A673 (cell line): ENCODE results near the gene DLX1. TPM values are rescaled to one million over a fixed set of nuclear protein-coding genes. Genes with fewer than 3 reads are reported as not detected.

Source experiments
- BruUV-seq: library from RNA; stranded (reverse); fragments of 400-500 nt; replicated peaks from 2 replicates; lab custom pipeline; 2021; lab: Mats Ljungman, UMichigan
- CTCF ChIA-PET: fragments of 300-600 bp; sonication (Branson Sonifier 250); formaldehyde crosslinking; loops from one replicate; lab custom pipeline; 2022; ENCODE audit warnings: antibody characterized with exemption; lab: Charles Lee
- POLR2A ChIA-PET: fragments of 300-600 bp; sonication (Branson Sonifier 250); formaldehyde crosslinking; loops from one replicate; lab custom pipeline; 2022; ENCODE audit warnings: antibody characterized with exemption; ENCODE audit not compliant: low non-redundant PET; lab: Charles Lee
- DNase-seq: peaks from one replicate; pipeline ENCODE4 v3.0.0-alpha.2; 2015; ENCODE audit warnings: low spot score
- H3K27ac ChIP-seq: fragments of 200-600 bp; sonication (generic); 2 replicates; pipeline ENCODE4 v1.5.1; 2016; ENCODE audit warnings: mixed run types, low read depth, mild to moderate bottlenecking, mixed read lengths, antibody characterized with exemption, low read length; ENCODE audit not compliant: poor library complexity, severe bottlenecking
- H3K27me3 ChIP-seq: fragments of 200-600 bp; sonication (generic); replicated peaks from 2 replicates; pipeline ENCODE4 v1.6.1; 2017; ENCODE audit warnings: mixed run types, low read depth, mild to moderate bottlenecking, mixed read lengths, antibody characterized with exemption, low read length; ENCODE audit not compliant: insufficient read depth, poor library complexity
- H3K36me3 ChIP-seq: fragments of 200-600 bp; sonication (generic); 2 replicates; pipeline ENCODE4 v1.6.1; 2016; ENCODE audit warnings: mixed run types, mild to moderate bottlenecking, mixed read lengths, antibody characterized with exemption, low read length; ENCODE audit not compliant: insufficient read depth, poor library complexity, severe bottlenecking
- H3K4me1 ChIP-seq: fragments of 200-600 bp; sonication (generic); 2 replicates; pipeline ENCODE4 v1.6.1; 2017; ENCODE audit warnings: mixed run types, mild to moderate bottlenecking, mixed read lengths, antibody characterized with exemption, low read length; ENCODE audit not compliant: insufficient read depth, poor library complexity, severe bottlenecking
- H3K4me3 ChIP-seq: fragments of 200-600 bp; sonication (generic); 2 replicates; pipeline ENCODE4 v1.5.1; 2016; ENCODE audit warnings: low read depth, mixed run types, mild to moderate bottlenecking, mixed read lengths, low read length; ENCODE audit not compliant: poor library complexity, severe bottlenecking
- H3K9me3 ChIP-seq: fragments of 200-600 bp; sonication (generic); 2 replicates; pipeline ENCODE4 v1.6.1; 2016; ENCODE audit warnings: mixed run types, low read depth, mild to moderate bottlenecking, mixed read lengths, antibody characterized with exemption, low read length; ENCODE audit not compliant: poor library complexity, severe bottlenecking
- CTCF ChIP-seq: fragments of 300-800, 200-600 bp; sonication (generic); conservative IDR thresholded peaks from 2 replicates; pipeline ENCODE4 v1.5.1; 2017; ENCODE audit warnings: low read depth, mild to moderate bottlenecking, antibody characterized with exemption, low read length, moderate library complexity, mixed read lengths
- EZH2 ChIP-seq: fragments of 200-600 bp; sonication (generic); IDR thresholded peaks from 2 replicates; pipeline ENCODE4 v1.6.1; 2017; ENCODE audit warnings: borderline replicate concordance, low read depth, mild to moderate bottlenecking, mixed read lengths, antibody characterized with exemption, low read length; ENCODE audit not compliant: poor library complexity, severe bottlenecking
- intact Hi-C: fragments of 100-400 bp; cut with micrococcal nuclease; formaldehyde crosslinking; loops from one replicate; pipeline ENCODE4 v1.10.0; 2022; ENCODE audit not compliant: unreplicated experiment
- total RNA-seq: library from RNA; stranded (reverse); gene quantifications from 2 replicates; pipeline ENCODE4 v1.2.3, GENCODE V29; 2021

Gene DLX1
- total RNA-seq, 1 experiment from 2014 or later = 33.2 TPM

- ChIA-PET POLR2A (no interaction called here), CTCF (no interaction called here)
- Histone ChIP-seq H3K36me3 (no peaks in the 10 kb centered on the region), H3K27ac (no peak overlapping the region), H3K9me3 (no peaks in the 10 kb centered on the region), H3K4me1 (peaks cover 20% of the 10 kb centered on the region), H3K4me3 (no peak overlapping the region), H3K27me3 (no peaks in the 10 kb centered on the region)
- DNase-seq = peak; percentile 49
- no TSS peak for BruUV-seq
- TF ChIP-seq CTCF (no peak), EZH2 (no peak)
- intact Hi-C loops = no loop called here
Observed at GRCh38 chr2:172079838-172080640, 5.3 kb upstream of the DLX1 start.

DNA sequence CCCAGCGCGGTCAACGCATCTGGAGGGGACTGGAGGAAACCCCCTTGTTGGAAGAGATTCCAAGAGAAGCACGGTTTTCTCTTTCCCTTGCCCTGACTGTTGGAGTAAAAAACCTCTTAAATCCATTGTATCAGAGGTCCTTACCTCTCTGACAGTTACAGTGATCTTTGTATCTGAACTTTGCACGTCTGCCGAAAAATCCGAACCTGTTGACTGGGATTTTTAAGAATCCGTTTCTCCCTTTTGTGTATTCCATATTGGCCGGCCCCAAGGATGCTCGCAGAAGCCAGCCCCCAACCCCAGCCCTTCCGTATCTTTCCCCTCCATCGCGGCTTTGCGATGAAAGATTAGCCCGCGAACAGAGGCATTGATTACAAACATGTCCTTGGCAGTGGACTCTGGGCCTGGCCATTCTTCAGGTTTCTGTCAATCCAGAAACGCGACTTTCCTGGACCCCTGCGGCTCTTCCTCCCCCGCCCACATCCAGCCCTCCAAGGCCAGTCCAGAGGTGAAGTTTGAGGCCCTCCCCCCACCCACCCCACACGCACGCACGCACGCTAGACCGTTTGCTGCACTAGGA lies 4.6 kb upstream of the DLX1 start:
- POLR2A ChIA-PET = no interaction called here
- BruUV-seq = no TSS peak

More for the DNA sequence above, 4.6 kb upstream of the DLX1 start:
- no peaks in the 10 kb centered on the region for H3K36me3 ChIP-seq
- H3K27me3 ChIP-seq = no peaks in the 10 kb centered on the region
- TF ChIP-seq CTCF (no peak), EZH2 (no peak)
- CTCF ChIA-PET = no interaction called here
- H3K4me3 ChIP-seq = no peak overlapping the region
- intact Hi-C loops = no loop called here
- no peaks in the 10 kb centered on the region for H3K9me3 ChIP-seq
- H3K27ac ChIP-seq = no peak overlapping the region
- peaks cover 15% of the 10 kb centered on the region for H3K4me1 ChIP-seq
- DNase-seq = no peak
